Lung (tissue), 12 donors: Measurements from ENCODE around the gene LEF1. TPM values are rescaled to one million over a fixed set of nuclear protein-coding genes. Genes with fewer than 3 reads are reported as not detected.

Experiments used
- ATAC-seq: fragments of 200-7000 bp; cut with Tn5 transposase; one replicate; pipeline ENCODE4 v1.9.1; 2020; ENCODE audit warnings: moderate number of reproducible peaks; ENCODE audit not compliant: insufficient read depth, low FRiP score
- DNase-seq, 3 donors: peaks; one replicate each; pipeline ENCODE4 v3.0.0-alpha.2; 2013 to 2017
- H3K27ac ChIP-seq, 2 donors: one replicate each; pipeline ENCODE4 v1.5.1; 2013; ENCODE audit warnings: mild to moderate bottlenecking in 2 of 2, moderate library complexity in 2 of 2, control low read depth in 1 of 2, inconsistent platforms in 1 of 2, low read depth in 1 of 2, low read length in 1 of 2
- H3K27me3 ChIP-seq, 3 donors: one replicate each; pipeline ENCODE4 v1.5.1; 2013; ENCODE audit warnings: low read length in 2 of 3; ENCODE audit not compliant: control insufficient read depth in 3 of 3, insufficient read depth in 3 of 3
- H3K36me3 ChIP-seq, 4 donors: one replicate each; pipeline ENCODE4 v1.5.1; 2013; ENCODE audit warnings: low read length in 4 of 4, mild to moderate bottlenecking in 1 of 4, moderate library complexity in 1 of 4; ENCODE audit not compliant: control insufficient read depth in 4 of 4, insufficient read depth in 4 of 4
- H3K4me1 ChIP-seq, 5 donors: one replicate each; pipeline ENCODE4 v1.5.1; 2013; ENCODE audit warnings: low read length in 5 of 5, mild to moderate bottlenecking in 2 of 5, moderate library complexity in 1 of 5; ENCODE audit not compliant: control insufficient read depth in 5 of 5, insufficient read depth in 5 of 5
- H3K4me3 ChIP-seq: one replicate; pipeline ENCODE4 v1.5.1; 2013; ENCODE audit warnings: mild to moderate bottlenecking, control low read depth, moderate library complexity
- H3K9ac ChIP-seq, 2 donors: one replicate each; pipeline ENCODE4 v1.5.1; 2013; ENCODE audit warnings: low read length in 2 of 2, control low read depth in 1 of 2; ENCODE audit not compliant: insufficient read depth in 1 of 2
- H3K9me3 ChIP-seq, 4 donors: one replicate each; pipeline ENCODE4 v1.5.1; 2013; ENCODE audit warnings: low read length in 3 of 4, mild to moderate bottlenecking in 1 of 4, moderate library complexity in 1 of 4; ENCODE audit not compliant: control insufficient read depth in 4 of 4, insufficient read depth in 3 of 4
- WGBS, 2 donors: extraction: QIAGEN DNeasy Blood & Tissue Kit; methylation state at CpG; one replicate each; pipeline ENCODE4 v1.1.7; 2013; 5-methylcytosine and 5-hydroxymethylcytosine counted together
- polyA plus RNA-seq, 2 donors: library from polyadenylated mRNA; stranded (reverse); fragments of 200-250 nt; gene quantifications; one replicate each; pipeline ENCODE4 v1.2.1, GENCODE V29; 2013
- total RNA-seq, 2 donors: library from RNA; depleted of rRNA in 1 of 2; stranded (reverse); fragments of >200 nt in 1 of 2; gene quantifications; one replicate each; pipeline ENCODE4 v1.2.1, GENCODE V29; 2014 to 2021
- TF ChIP-seq, protein P1 (sequence below): IDR thresholded peaks from 2 replicates; pipeline ENCODE4 v1.5.1; 2012; ENCODE audit warnings: mild to moderate bottlenecking; ENCODE audit errors: control extremely low read depth, extremely low read depth
- donor health status: control.
- donor health status: control.
- donor health status: Bipolar disorder and iron deficiency.
- donor health status: healthy.
- donor health status: DM: yes; HTN: yes; CAD: no.

The LEF1 gene
- total and polyA plus RNA-seq, 4 donors = 2.7 to 25.4 (median 4.0) TPM

DNA sequence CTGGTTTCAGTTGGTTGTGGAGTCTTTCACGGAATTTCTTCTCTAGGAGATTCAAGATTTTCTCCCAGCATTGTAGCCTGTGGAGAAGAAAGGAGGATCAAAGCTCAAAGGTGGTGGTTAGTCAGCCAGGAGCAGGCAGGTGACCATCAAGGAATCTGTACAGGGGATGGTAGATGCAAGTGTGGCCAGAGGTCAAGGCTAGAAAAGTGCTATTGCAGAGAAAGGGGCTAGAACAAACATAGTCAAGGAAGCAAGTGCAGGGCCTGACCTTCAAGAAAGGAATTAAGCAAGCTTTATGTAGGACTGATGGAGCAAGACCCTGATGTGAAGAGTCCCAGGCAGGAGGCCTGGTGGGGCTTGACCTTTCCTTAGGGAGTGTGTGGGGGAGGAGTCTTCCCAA, 162.9 kb downstream of the LEF1 start:
- no peaks in the 10 kb centered on the region for H3K27me3 ChIP-seq
- H3K4me3 ChIP-seq = no peak overlapping the region
- peaks cover 0 to 5% (median 2%) of the 10 kb centered on the region in 4 donors for H3K36me3 ChIP-seq
- H3K9me3 ChIP-seq = no peaks in the 10 kb centered on the region
- 96 to 97% methylated on average over 1 of the region's 1 CpG for WGBS, 2 donors
- H3K4me1 ChIP-seq = peaks cover 0 to 27% (median 0%) of the 10 kb centered on the region in 5 donors
- no peak for DNase-seq
- no peak for ATAC-seq
- TF ChIP-seq, protein P1, sequence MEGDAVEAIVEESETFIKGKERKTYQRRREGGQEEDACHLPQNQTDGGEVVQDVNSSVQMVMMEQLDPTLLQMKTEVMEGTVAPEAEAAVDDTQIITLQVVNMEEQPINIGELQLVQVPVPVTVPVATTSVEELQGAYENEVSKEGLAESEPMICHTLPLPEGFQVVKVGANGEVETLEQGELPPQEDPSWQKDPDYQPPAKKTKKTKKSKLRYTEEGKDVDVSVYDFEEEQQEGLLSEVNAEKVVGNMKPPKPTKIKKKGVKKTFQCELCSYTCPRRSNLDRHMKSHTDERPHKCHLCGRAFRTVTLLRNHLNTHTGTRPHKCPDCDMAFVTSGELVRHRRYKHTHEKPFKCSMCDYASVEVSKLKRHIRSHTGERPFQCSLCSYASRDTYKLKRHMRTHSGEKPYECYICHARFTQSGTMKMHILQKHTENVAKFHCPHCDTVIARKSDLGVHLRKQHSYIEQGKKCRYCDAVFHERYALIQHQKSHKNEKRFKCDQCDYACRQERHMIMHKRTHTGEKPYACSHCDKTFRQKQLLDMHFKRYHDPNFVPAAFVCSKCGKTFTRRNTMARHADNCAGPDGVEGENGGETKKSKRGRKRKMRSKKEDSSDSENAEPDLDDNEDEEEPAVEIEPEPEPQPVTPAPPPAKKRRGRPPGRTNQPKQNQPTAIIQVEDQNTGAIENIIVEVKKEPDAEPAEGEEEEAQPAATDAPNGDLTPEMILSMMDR = no peak
- no peak overlapping the region for H3K9ac ChIP-seq
- H3K27ac ChIP-seq = no peak overlapping the region

DNA sequence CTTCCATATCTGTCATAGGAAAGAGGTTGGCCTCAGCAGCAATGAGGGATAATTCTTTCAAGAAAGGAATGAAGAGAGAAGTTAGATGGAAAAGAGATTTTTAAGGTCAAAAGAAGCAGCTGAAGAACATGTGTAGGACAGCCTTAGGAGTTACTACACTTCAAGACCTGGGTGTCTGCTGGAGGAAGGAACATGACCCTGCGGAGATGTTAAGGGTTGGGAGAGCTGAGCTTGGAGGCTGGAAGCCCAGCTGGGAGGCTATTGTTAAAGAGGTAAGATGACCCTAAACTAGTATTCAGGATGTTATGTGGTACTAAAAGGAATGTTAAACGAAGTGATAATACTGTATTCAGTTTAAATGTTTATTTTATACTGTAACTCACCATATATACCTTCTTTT, 164.1 kb downstream of the LEF1 start:
- H3K36me3 ChIP-seq = no peaks in the 10 kb centered on the region
- H3K9ac ChIP-seq = no peak overlapping the region
- no peak overlapping the region for H3K4me3 ChIP-seq
- H3K27ac ChIP-seq = no peak overlapping the region
- TF ChIP-seq, protein P1 = no peak
- H3K27me3 ChIP-seq = no peaks in the 10 kb centered on the region
- DNase-seq = no peak
- H3K9me3 ChIP-seq = no peaks in the 10 kb centered on the region
- no peak for ATAC-seq
- 81 to 89% methylated on average over 2 of the region's 2 CpGs for WGBS, 2 donors
- H3K4me1 ChIP-seq = peaks cover 0 to 30% (median 0%) of the 10 kb centered on the region in 5 donors

DNA sequence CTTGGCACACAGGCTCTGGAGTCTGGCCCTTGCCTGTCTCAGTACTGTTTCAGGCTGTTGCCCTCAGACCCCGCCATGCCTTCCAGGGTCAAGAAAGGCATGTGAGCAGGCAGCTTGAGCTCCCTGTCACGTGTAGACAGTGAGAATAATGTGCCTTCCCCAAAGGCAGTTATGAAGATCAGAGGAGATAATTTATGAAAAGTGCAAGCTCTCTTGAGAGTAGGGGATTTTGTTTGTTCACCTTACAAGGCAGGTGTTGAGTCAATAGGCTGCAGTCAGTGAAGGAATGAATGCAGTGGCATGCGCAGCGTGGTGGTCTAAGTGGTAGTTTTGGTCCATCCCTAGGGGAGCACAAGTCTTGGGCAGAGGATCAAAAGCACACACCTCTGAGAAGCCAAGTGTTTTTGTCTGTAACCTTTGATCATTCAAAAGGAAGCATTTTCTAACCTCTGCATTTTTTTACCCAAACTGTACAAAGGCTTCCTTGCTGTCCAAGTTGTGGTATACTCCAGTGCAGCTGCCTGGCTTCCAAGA, 164.7 kb downstream of the LEF1 start:
- 86 to 90% methylated on average over 4 of the region's 4 CpGs for WGBS, 2 donors
- Histone ChIP-seq H3K36me3 (peaks cover 0 to under 1% (median 0%) of the 10 kb centered on the region in 4 donors), H3K4me3 (no peak overlapping the region), H3K9me3 (no peaks in the 10 kb centered on the region), H3K4me1 (peaks cover 0 to 33% (median 0%) of the 10 kb centered on the region in 5 donors), H3K27ac (peak overlapping the region in 1 of 2 donors; percentile 55), H3K27me3 (no peaks in the 10 kb centered on the region), H3K9ac (no peak overlapping the region)
- DNase-seq (no peak), ATAC-seq (no peak)
- TF ChIP-seq, protein P1 = no peak
